ENCODE data around the gene MYO18A.

GRCh38 chr17:29169806-29170591 lies 10.2 kb downstream of the MYO18A start:
- TF ChIP-seq YY1 (tag by site-specific recombination; IDR thresholded peaks at IDR 0.05): no peak
- TF ChIP-seq IKZF3 (tag by site-specific recombination; IDR thresholded peaks at IDR 0.05): no peak
- TF ChIP-seq TRIM28 (IDR thresholded peaks at IDR 0.05; ENCODE audit: borderline replicate concordance, low read length): no peak
- TF ChIP-seq ZNF623 (tag by site-specific recombination; IDR thresholded peaks at IDR 0.05): no peak

Measured in HEK293 (cell line).